Smooth muscle cell (in vitro differentiated cells): ENCODE measurements around the gene CACNG5. TPM values are rescaled to one million over a fixed set of nuclear protein-coding genes. Genes with fewer than 3 reads are reported as not detected.

Experiments used
- DNase-seq: peaks from one replicate; lab custom pipeline; 2025; ENCODE audit not compliant: unreplicated experiment; lab: John Stamatoyannopoulos, UW
- H2AFZ ChIP-seq: fragments of 200-600 bp; sonication (generic); 2 replicates; pipeline ENCODE4 v1.6.0; 2016; ENCODE audit warnings: antibody characterized with exemption, low read depth, mild to moderate bottlenecking
- H3F3A ChIP-seq: fragments of 200-600 bp; sonication (generic); 2 replicates; pipeline ENCODE4 v1.6.0; 2017; ENCODE audit warnings: antibody characterized with exemption, low read depth
- H3K27ac ChIP-seq: fragments of 200-600 bp; sonication (generic); 2 replicates; pipeline ENCODE4 v1.5.1; 2016; ENCODE audit warnings: low read depth, mild to moderate bottlenecking
- H3K27me3 ChIP-seq: fragments of 200-600 bp; sonication (generic); 2 replicates; pipeline ENCODE4 v1.6.1; 2016; ENCODE audit warnings: low read depth, mild to moderate bottlenecking
- H3K36me3 ChIP-seq: fragments of 200-600 bp; sonication (generic); 2 replicates; pipeline ENCODE4 v1.5.1; 2016; ENCODE audit warnings: low read depth
- H3K4me1 ChIP-seq: fragments of 200-600 bp; sonication (generic); 2 replicates; pipeline ENCODE4 v1.5.1; 2016; ENCODE audit warnings: low read depth
- H3K4me2 ChIP-seq: fragments of 200-600 bp; sonication (generic); 2 replicates; pipeline ENCODE4 v1.6.0; 2016; ENCODE audit warnings: mild to moderate bottlenecking
- H3K4me3 ChIP-seq: fragments of 200-600 bp; sonication (generic); 2 replicates; pipeline ENCODE4 v1.5.1; 2016; ENCODE audit warnings: mild to moderate bottlenecking
- H3K79me2 ChIP-seq: fragments of 200-600 bp; sonication (generic); 2 replicates; pipeline ENCODE4 v1.6.0; 2016; ENCODE audit warnings: low read depth, mild to moderate bottlenecking
- H3K9ac ChIP-seq: fragments of 200-600 bp; sonication (generic); 2 replicates; pipeline ENCODE4 v1.6.0; 2016; ENCODE audit warnings: low read depth
- H3K9me3 ChIP-seq: fragments of 200-600 bp; sonication (generic); replicated peaks from 2 replicates; pipeline ENCODE4 v1.5.1; 2016; ENCODE audit warnings: low read depth
- H4K20me1 ChIP-seq: fragments of 200-600 bp; sonication (generic); 2 replicates; pipeline ENCODE4 v1.6.0; 2016; ENCODE audit warnings: low read depth
- CTCF ChIP-seq: fragments of 200-600 bp; sonication (generic); IDR thresholded peaks from 2 replicates; pipeline ENCODE4 v1.5.1; 2017; ENCODE audit warnings: borderline replicate concordance, mild to moderate bottlenecking, antibody characterized with exemption; ENCODE audit not compliant: insufficient read depth, poor library complexity, severe bottlenecking
- WGBS: methylation state at CpG from one replicate; pipeline ENCODE4 v1.1.7; 2016; ENCODE audit warnings: low lambda C conversion rate; 5-methylcytosine and 5-hydroxymethylcytosine counted together
- polyA plus RNA-seq: library from polyadenylated mRNA; unstranded; fragments of >200 nt; fragmentation: Nextera tagmentation; extraction: Ambion mirVana; gene quantifications from 2 replicates; pipeline ENCODE4 v1.2.1, GENCODE V29; 2016
- total RNA-seq: library from RNA; depleted of rRNA; stranded (reverse); fragments of >200 nt; gene quantifications from 2 replicates; pipeline ENCODE4 v1.2.3, GENCODE V29; 2014

The CACNG5 gene
- total and polyA plus RNA-seq, 2 experiments from 2014 or later = not detected

GRCh38 chr17:66923886-66924285 is 89.0 kb downstream of the CACNG5 start:
- Histone ChIP-seq H3K9ac (no peak overlapping the region), H3K4me3 (no peak overlapping the region), H3K9me3 (no peaks in the 10 kb centered on the region), H3K79me2 (no peaks in the 10 kb centered on the region), H3K4me1 (no peaks in the 10 kb centered on the region), H3K27ac (no peak overlapping the region), H3F3A (no peaks in the 10 kb centered on the region), H2AFZ (no peak overlapping the region), H3K36me3 (no peaks in the 10 kb centered on the region), H3K4me2 (no peak overlapping the region), H3K27me3 (peaks cover 5% of the 10 kb centered on the region), H4K20me1 (no peaks in the 10 kb centered on the region)
- WGBS = 39% methylated on average over 1 of the region's 1 CpG
- DNase-seq = no peak
- no peak for TF ChIP-seq CTCF

- DNase-seq = no peak
- no peaks in the 10 kb centered on the region for H4K20me1 ChIP-seq
- no peak overlapping the region for H3K9ac ChIP-seq
- 80% methylated on average over 8 of the region's 8 CpGs for WGBS
- no peak overlapping the region for H3K4me3 ChIP-seq
- H2AFZ ChIP-seq = no peak overlapping the region
- no peak overlapping the region for H3K4me2 ChIP-seq
- no peaks in the 10 kb centered on the region for H3F3A ChIP-seq
- no peaks in the 10 kb centered on the region for H3K9me3 ChIP-seq
- H3K36me3 ChIP-seq = no peaks in the 10 kb centered on the region
- no peaks in the 10 kb centered on the region for H3K79me2 ChIP-seq
- TF ChIP-seq CTCF = no peak
- H3K27me3 ChIP-seq = peaks cover 5% of the 10 kb centered on the region
- H3K27ac ChIP-seq = no peak overlapping the region
- no peaks in the 10 kb centered on the region for H3K4me1 ChIP-seq
Observed at GRCh38 chr17:66925811-66926500, 91.0 kb downstream of the CACNG5 start.

GRCh38 chr17:66928949-66929348 is 94.0 kb downstream of the CACNG5 start:
- Histone ChIP-seq H2AFZ (no peak overlapping the region), H3K27me3 (peaks cover 5% of the 10 kb centered on the region), H3K27ac (no peak overlapping the region), H3K4me1 (no peaks in the 10 kb centered on the region), H3K36me3 (no peaks in the 10 kb centered on the region), H3K4me3 (no peak overlapping the region), H3F3A (no peaks in the 10 kb centered on the region), H3K79me2 (no peaks in the 10 kb centered on the region), H4K20me1 (no peaks in the 10 kb centered on the region), H3K9ac (no peak overlapping the region), H3K4me2 (no peak overlapping the region), H3K9me3 (no peaks in the 10 kb centered on the region)
- 90% methylated on average over 5 of the region's 5 CpGs for WGBS
- TF ChIP-seq CTCF = no peak
- no peak for DNase-seq

- H3K79me2 ChIP-seq = no peaks in the 10 kb centered on the region
- no peaks in the 10 kb centered on the region for H3K4me1 ChIP-seq
- WGBS = 92% methylated on average over 1 of the region's 1 CpG
- no peak for TF ChIP-seq CTCF
- H3K9ac ChIP-seq = no peak overlapping the region
- H3K4me2 ChIP-seq = no peak overlapping the region
- no peak overlapping the region for H3K27ac ChIP-seq
- H3K4me3 ChIP-seq = no peak overlapping the region
- H2AFZ ChIP-seq = no peak overlapping the region
- no peak for DNase-seq
- H3F3A ChIP-seq = no peaks in the 10 kb centered on the region
- H3K9me3 ChIP-seq = no peaks in the 10 kb centered on the region
- H4K20me1 ChIP-seq = no peaks in the 10 kb centered on the region
- peaks cover 5% of the 10 kb centered on the region for H3K27me3 ChIP-seq
- H3K36me3 ChIP-seq = no peaks in the 10 kb centered on the region
Observed at GRCh38 chr17:66929591-66929990, 94.7 kb downstream of the CACNG5 start.
